HG03045 (cell line): ENCODE data around the gene SLC26A8.

Experiments
- ATAC-seq: cut with Tn5 transposase; IDR thresholded peaks from one replicate; pipeline ENCODE4 v1.9.1; 2021; ENCODE audit warnings: mild to moderate bottlenecking, moderate library complexity; ENCODE audit not compliant: unreplicated experiment

The SLC26A8 gene

GRCh38 chr6:36023996-36024795, at the start of gene SLC26A8:
SLC26A8 (minus strand) TSS chr6:36024641; CDS start chr6:36019707, 4,934 bp downstream.
- ATAC-seq: no peak

GRCh38 chr6:36073587-36073986, 49.1 kb upstream of the SLC26A8 start:
- ATAC-seq: no peak

GRCh38 chr6:36072681-36073080, 48.2 kb upstream of the SLC26A8 start:
- no peak for ATAC-seq

GRCh38 chr6:36071714-36072113, 47.3 kb upstream of the SLC26A8 start:
- no peak for ATAC-seq

- no peak for ATAC-seq
These were observed 46.8 kb upstream of the SLC26A8 start for GRCh38 chr6:36071281-36071680.

GRCh38 chr6:36070252-36070651, 45.8 kb upstream of the SLC26A8 start:
- no peak for ATAC-seq

GRCh38 chr6:36069573-36069972, 45.1 kb upstream of the SLC26A8 start:
- no peak for ATAC-seq

GRCh38 chr6:36068586-36068985, 44.1 kb upstream of the SLC26A8 start:
- ATAC-seq: no peak

GRCh38 chr6:36068012-36068392, 43.6 kb upstream of the SLC26A8 start:
- no peak for ATAC-seq

GRCh38 chr6:36067374-36068011, 43.1 kb upstream of the SLC26A8 start:
- ATAC-seq: no peak

- no peak for ATAC-seq
These were observed 42.4 kb upstream of the SLC26A8 start for GRCh38 chr6:36066817-36067216.

GRCh38 chr6:36065916-36066315, 41.5 kb upstream of the SLC26A8 start:
- ATAC-seq: no peak

- no peak for ATAC-seq
These were observed 40.4 kb upstream of the SLC26A8 start for GRCh38 chr6:36064770-36065396.

GRCh38 chr6:36063318-36064060, 39.0 kb upstream of the SLC26A8 start:
- ATAC-seq: no peak

- ATAC-seq: no peak
These were observed 37.8 kb upstream of the SLC26A8 start for GRCh38 chr6:36062247-36062646.

- ATAC-seq: no peak
These were observed 36.8 kb upstream of the SLC26A8 start for GRCh38 chr6:36061236-36061635.

GRCh38 chr6:36056178-36056577, 31.7 kb upstream of the SLC26A8 start:
- ATAC-seq: no peak

- ATAC-seq: no peak
These were observed 30.5 kb upstream of the SLC26A8 start for GRCh38 chr6:36054956-36055355.

- ATAC-seq: no peak
These were observed 30.0 kb upstream of the SLC26A8 start for GRCh38 chr6:36054415-36054814.

- no peak for ATAC-seq
These were observed 29.4 kb upstream of the SLC26A8 start for GRCh38 chr6:36053878-36054277.

- ATAC-seq: no peak
These were observed 27.7 kb upstream of the SLC26A8 start for GRCh38 chr6:36052097-36052496.
